HCT116 (cell line): ENCODE measurements around the gene CASTOR1. TPM values are rescaled to one million over a fixed set of nuclear protein-coding genes. Genes with fewer than 3 reads are reported as not detected.

ENCODE experiments used
- ATAC-seq: fragments of 200-7000 bp; cut with Tn5 transposase; 2 replicates; pipeline ENCODE4 v1.9.1; 2020; ENCODE audit warnings: mild to moderate bottlenecking, moderate library complexity
- BruUV-seq: library from RNA; stranded (reverse); fragments of 400-500 nt; replicated peaks from 2 replicates; lab custom pipeline; 2021; lab: Mats Ljungman, UMichigan
- CTCF ChIA-PET: fragments of 300-600 bp; sonication (Branson Sonifier 250); formaldehyde crosslinking; loops from one replicate; lab custom pipeline; 2021; ENCODE audit warnings: antibody characterized with exemption; lab: Charles Lee
- POLR2A ChIA-PET: fragments of 300-600, 350-600 bp; sonication (Branson Sonifier 250); formaldehyde crosslinking; loops from one replicate; lab custom pipeline; 2021; ENCODE audit warnings: antibody characterized with exemption; lab: Charles Lee
- RAD21 ChIA-PET, 2 experiments: fragments of 300-600 bp; sonication (Branson Sonifier 250); formaldehyde crosslinking; loops; one replicate each; lab custom pipeline; 2023; ENCODE audit warnings: low total read pairs in 2 of 2; ENCODE audit not compliant: uncharacterized antibody in 2 of 2, unreplicated experiment in 2 of 2, low non-redundant PET in 1 of 2; lab: Charles Lee
- DNase-seq: peaks from one replicate; pipeline ENCODE4 v3.0.0-alpha.2; 2010; ENCODE audit warnings: low read depth, low spot score
- H2AFZ ChIP-seq: fragments of 200-600 bp; shearing (Covaris generic), sonication (generic); 2 replicates; pipeline ENCODE4 v1.6.1; 2017; ENCODE audit warnings: low read depth, mixed run types, mixed read lengths, antibody characterized with exemption, low read length; ENCODE audit not compliant: poor library complexity, severe bottlenecking
- H3K27ac ChIP-seq: 2 replicates; pipeline ENCODE4 v1.5.1; 2012; ENCODE audit warnings: low read depth, low read length
- H3K27me3 ChIP-seq: fragments of 200-600 bp; sonication (generic); 2 replicates; pipeline ENCODE4 v1.6.1; 2016; ENCODE audit warnings: mixed run types, low read length, mixed read lengths; ENCODE audit not compliant: insufficient read depth
- H3K36me3 ChIP-seq, 2 experiments: fragments of 200-500 bp in 1 of 2; fragments of 200-600 bp in 1 of 2; sonication (Bioruptor generic) in 1 of 2; sonication (generic) in 1 of 2; 2 replicates each; pipeline versions ENCODE4 v1.5.1 to v1.6.1; 2014 to 2016; ENCODE audit warnings: low read length in 2 of 2, inconsistent platforms in 1 of 2, mixed read lengths in 1 of 2, mixed run types in 1 of 2; ENCODE audit not compliant: insufficient read depth in 2 of 2, control insufficient read depth in 1 of 2
- H3K4me1 ChIP-seq, 2 experiments: fragments of 200-600 bp in 1 of 2; sonication (generic) in 1 of 2; 2 replicates each; pipeline versions ENCODE4 v1.5.1 to v1.6.1; 2012 to 2017; ENCODE audit warnings: low read length in 2 of 2, inconsistent platforms in 1 of 2, mild to moderate bottlenecking in 1 of 2, mixed read lengths in 1 of 2, mixed run types in 1 of 2, moderate library complexity in 1 of 2; ENCODE audit not compliant: insufficient read depth in 2 of 2, control insufficient read depth in 1 of 2
- H3K4me2 ChIP-seq: fragments of 200-600 bp; sonication (generic); 2 replicates; pipeline ENCODE4 v1.6.1; 2017; ENCODE audit warnings: mixed run types, low read length, mixed read lengths
- H3K4me3 ChIP-seq, 2 experiments: fragments of 200-600 bp in 1 of 2; sonication (generic) in 1 of 2; replicated peaks in 1 of 2; 2 replicates each; pipeline ENCODE4 v1.5.1; 2011 to 2016; ENCODE audit warnings: low read length in 2 of 2, control low read depth in 1 of 2, low read depth in 1 of 2, mild to moderate bottlenecking in 1 of 2, mixed read lengths in 1 of 2, mixed run types in 1 of 2
- H3K79me2 ChIP-seq: fragments of 200-600 bp; sonication (generic); 2 replicates; pipeline ENCODE4 v1.6.1; 2017; ENCODE audit warnings: mild to moderate bottlenecking, mixed run types, low read length, moderate library complexity, mixed read lengths; ENCODE audit not compliant: insufficient read depth
- H3K9ac ChIP-seq: fragments of 200-600 bp; sonication (generic); 2 replicates; pipeline ENCODE4 v1.6.1; 2016; ENCODE audit warnings: low read length, mixed read lengths
- H3K9me2 ChIP-seq: fragments of 200-600 bp; sonication (generic), shearing (Covaris generic); 2 replicates; pipeline ENCODE4 v1.6.1; 2017; ENCODE audit warnings: mixed run types, mild to moderate bottlenecking, moderate library complexity; ENCODE audit not compliant: insufficient read depth
- H3K9me3 ChIP-seq, 2 experiments: fragments of 200-500 bp in 1 of 2; fragments of 200-600 bp in 1 of 2; sonication (Bioruptor generic) in 1 of 2; sonication (generic) in 1 of 2; 2 replicates each; pipeline ENCODE4 v1.6.1; 2014 to 2017; ENCODE audit warnings: low read length in 2 of 2, mixed read lengths in 2 of 2, inconsistent platforms in 1 of 2, low read depth in 1 of 2, mild to moderate bottlenecking in 1 of 2, mixed run types in 1 of 2, moderate library complexity in 1 of 2; ENCODE audit not compliant: control insufficient read depth in 1 of 2, insufficient read depth in 1 of 2
- H4K20me1 ChIP-seq: fragments of 200-600 bp; sonication (generic), shearing (Covaris generic); 2 replicates; pipeline ENCODE4 v1.6.1; 2017; ENCODE audit warnings: mixed run types, mild to moderate bottlenecking, moderate library complexity; ENCODE audit not compliant: insufficient read depth
- CBX3 ChIP-seq: IDR thresholded peaks from 2 replicates; pipeline ENCODE4 v1.6.1; 2012; ENCODE audit warnings: low read depth
- CEBPB ChIP-seq: IDR thresholded peaks from 2 replicates; pipeline ENCODE4 v1.6.1; 2012; ENCODE audit warnings: low read depth
- EGR1 ChIP-seq: IDR thresholded peaks from 2 replicates; pipeline ENCODE4 v1.6.1; 2012; ENCODE audit warnings: low read depth
- ELF1 ChIP-seq: IDR thresholded peaks from 2 replicates; pipeline ENCODE4 v1.6.1; 2012; ENCODE audit warnings: low read depth, borderline replicate concordance
- EZH2 ChIP-seq: fragments of 200-600 bp; sonication (generic); IDR thresholded peaks from 2 replicates; pipeline ENCODE4 v1.6.1; 2017; ENCODE audit warnings: antibody characterized with exemption, mixed run types
- FOSL1 ChIP-seq: IDR thresholded peaks from 2 replicates; pipeline ENCODE4 v1.6.1; 2012; ENCODE audit warnings: low read depth
- POLR2A ChIP-seq: IDR thresholded peaks from 2 replicates; pipeline ENCODE4 v1.7.0; 2011; ENCODE audit warnings: borderline replicate concordance; ENCODE audit not compliant: insufficient read depth, insufficient read length; ENCODE audit errors: extremely low read depth
- POLR2AphosphoS5 ChIP-seq: IDR thresholded peaks from 2 replicates; pipeline ENCODE4 v1.6.1; 2011; ENCODE audit warnings: mild to moderate bottlenecking, low read depth, low read length, moderate library complexity
- RAD21 ChIP-seq: IDR thresholded peaks from 2 replicates; pipeline ENCODE4 v1.6.1; 2012; ENCODE audit warnings: low read depth, mild to moderate bottlenecking
- SIN3A ChIP-seq: IDR thresholded peaks from 2 replicates; pipeline ENCODE4 v1.6.1; 2012; ENCODE audit warnings: low read depth
- SP1 ChIP-seq: IDR thresholded peaks from 2 replicates; pipeline ENCODE4 v1.6.1; 2012; ENCODE audit warnings: low read depth
- SRF ChIP-seq: IDR thresholded peaks from 2 replicates; pipeline ENCODE4 v1.6.1; 2012; ENCODE audit warnings: low read depth
- TCF7L2 ChIP-seq: IDR thresholded peaks from 2 replicates; pipeline ENCODE4 v1.7.0; 2011; ENCODE audit warnings: borderline replicate concordance, inconsistent platforms; ENCODE audit not compliant: insufficient read depth, insufficient read length; ENCODE audit errors: extremely low read depth
- YY1 ChIP-seq: IDR thresholded peaks from 2 replicates; pipeline ENCODE4 v1.6.1; 2011; ENCODE audit warnings: low read length, low read depth, moderate library complexity, mild to moderate bottlenecking; ENCODE audit not compliant: insufficient replicate concordance; ENCODE audit errors: extremely low read depth
- ZFX ChIP-seq: fragments of 450-650 bp; IDR thresholded peaks from 2 replicates; pipeline ENCODE4 v1.6.1; 2017
- ZNF274 ChIP-seq: fragments of 200-500 bp; sonication (Bioruptor generic); IDR thresholded peaks from 2 replicates; pipeline ENCODE4 v1.6.1; 2014; ENCODE audit warnings: mild to moderate bottlenecking, low read depth, low read length, inconsistent platforms
- intact Hi-C: fragments of 100-400 bp; cut with micrococcal nuclease; formaldehyde crosslinking; loops from 2 replicates; pipeline ENCODE4 v1.10.0; 2022
- total RNA-seq: library from RNA; stranded (reverse); gene quantifications from one replicate; pipeline ENCODE4 v1.2.1, GENCODE V29; 2021; ENCODE audit not compliant: unreplicated experiment
- TF ChIP-seq, protein P1 (sequence below), 3 experiments: fragments of 200-600 bp in 1 of 3; sonication (generic) in 1 of 3; IDR thresholded peaks in 2 of 3; conservative IDR thresholded peaks in 1 of 3; 2 replicates each; pipeline ENCODE4 v1.5.1; 2012 to 2017; ENCODE audit warnings: low read depth in 2 of 3, low read length in 2 of 3, antibody characterized with exemption in 1 of 3, borderline replicate concordance in 1 of 3, control low read depth in 1 of 3, mild to moderate bottlenecking in 1 of 3, mixed read lengths in 1 of 3, mixed run types in 1 of 3, moderate library complexity in 1 of 3; ENCODE audit not compliant: insufficient read depth in 1 of 3
- TF ChIP-seq, protein P2 (sequence below): IDR thresholded peaks from 2 replicates; pipeline ENCODE4 v1.6.1; 2012
- TF ChIP-seq, protein P3 (sequence below): IDR thresholded peaks from 2 replicates; pipeline ENCODE4 v1.6.1; 2011; ENCODE audit warnings: mild to moderate bottlenecking, low read length, moderate library complexity; ENCODE audit not compliant: insufficient replicate concordance; ENCODE audit errors: extremely low read depth
- TF ChIP-seq, protein P4 (sequence below): IDR thresholded peaks from 2 replicates; pipeline ENCODE4 v1.6.1; 2012; ENCODE audit warnings: low read depth

The CASTOR1 gene
- total RNA-seq, 1 experiment from 2014 or later = 6.5 TPM

DNA sequence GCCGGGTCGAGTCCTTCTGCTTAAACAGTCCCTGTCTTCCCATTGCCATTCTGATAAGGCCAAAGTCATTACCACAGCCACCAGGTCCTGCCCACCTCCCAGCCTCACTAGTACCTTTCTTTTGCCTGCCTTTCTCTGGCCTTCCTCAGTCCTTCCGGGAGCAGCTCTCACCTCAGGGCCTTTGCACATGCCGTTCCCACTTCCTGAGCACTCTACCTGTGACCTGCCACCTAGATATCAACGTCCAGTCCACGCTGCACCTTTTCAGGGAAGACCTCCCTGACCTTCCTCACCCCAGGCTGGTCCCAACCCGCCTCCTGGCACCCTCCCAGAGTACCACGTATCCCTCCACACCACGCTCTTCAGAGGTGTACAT lies 14.9 kb downstream of the CASTOR1 start:
- intact Hi-C loops = no loop called here
- Histone ChIP-seq H3K79me2 (no peaks in the 10 kb centered on the region), H3K9ac (no peak overlapping the region), H3K4me2 (no peak overlapping the region), H3K36me3 (no peaks in the 10 kb centered on the region), H3K4me3 (no peak overlapping the region), H4K20me1 (no peaks in the 10 kb centered on the region), H2AFZ (no peak overlapping the region), H3K9me2 (no peaks in the 10 kb centered on the region), H3K27ac (no peak overlapping the region), H3K4me1 (peaks cover 5 to 17% of the 10 kb centered on the region in 2 experiments; a peak in 3 of 4 replicates), H3K9me3 (no peaks in the 10 kb centered on the region), H3K27me3 (no peaks in the 10 kb centered on the region)
- RAD21 ChIA-PET = no interaction called here
- POLR2A ChIA-PET = no interaction called here
- TF ChIP-seq RAD21 (no peak), POLR2A (no peak), SRF (no peak), TCF7L2 (no peak), EGR1 (no peak), POLR2AphosphoS5 (no peak), ZFX (no peak), FOSL1 (no peak), ELF1 (no peak), CBX3 (no peak), CEBPB (no peak), EZH2 (no peak), ZNF274 (no peak), YY1 (no peak), SP1 (no peak), SIN3A (no peak)
- TF ChIP-seq, protein P1, sequence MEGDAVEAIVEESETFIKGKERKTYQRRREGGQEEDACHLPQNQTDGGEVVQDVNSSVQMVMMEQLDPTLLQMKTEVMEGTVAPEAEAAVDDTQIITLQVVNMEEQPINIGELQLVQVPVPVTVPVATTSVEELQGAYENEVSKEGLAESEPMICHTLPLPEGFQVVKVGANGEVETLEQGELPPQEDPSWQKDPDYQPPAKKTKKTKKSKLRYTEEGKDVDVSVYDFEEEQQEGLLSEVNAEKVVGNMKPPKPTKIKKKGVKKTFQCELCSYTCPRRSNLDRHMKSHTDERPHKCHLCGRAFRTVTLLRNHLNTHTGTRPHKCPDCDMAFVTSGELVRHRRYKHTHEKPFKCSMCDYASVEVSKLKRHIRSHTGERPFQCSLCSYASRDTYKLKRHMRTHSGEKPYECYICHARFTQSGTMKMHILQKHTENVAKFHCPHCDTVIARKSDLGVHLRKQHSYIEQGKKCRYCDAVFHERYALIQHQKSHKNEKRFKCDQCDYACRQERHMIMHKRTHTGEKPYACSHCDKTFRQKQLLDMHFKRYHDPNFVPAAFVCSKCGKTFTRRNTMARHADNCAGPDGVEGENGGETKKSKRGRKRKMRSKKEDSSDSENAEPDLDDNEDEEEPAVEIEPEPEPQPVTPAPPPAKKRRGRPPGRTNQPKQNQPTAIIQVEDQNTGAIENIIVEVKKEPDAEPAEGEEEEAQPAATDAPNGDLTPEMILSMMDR (IDR thresholded peaks at IDR 0.05 in 2 of 3, conservative IDR thresholded peaks at IDR 0.05 in 1 of 3; ENCODE audit: borderline replicate concordance in 1 of 3, insufficient read depth in 1 of 3, low read depth in 2 of 3, low read length in 2 of 3) = no peak
- TF ChIP-seq, protein P2, sequence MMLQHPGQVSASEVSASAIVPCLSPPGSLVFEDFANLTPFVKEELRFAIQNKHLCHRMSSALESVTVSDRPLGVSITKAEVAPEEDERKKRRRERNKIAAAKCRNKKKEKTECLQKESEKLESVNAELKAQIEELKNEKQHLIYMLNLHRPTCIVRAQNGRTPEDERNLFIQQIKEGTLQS = no peak
- TF ChIP-seq, protein P3, sequence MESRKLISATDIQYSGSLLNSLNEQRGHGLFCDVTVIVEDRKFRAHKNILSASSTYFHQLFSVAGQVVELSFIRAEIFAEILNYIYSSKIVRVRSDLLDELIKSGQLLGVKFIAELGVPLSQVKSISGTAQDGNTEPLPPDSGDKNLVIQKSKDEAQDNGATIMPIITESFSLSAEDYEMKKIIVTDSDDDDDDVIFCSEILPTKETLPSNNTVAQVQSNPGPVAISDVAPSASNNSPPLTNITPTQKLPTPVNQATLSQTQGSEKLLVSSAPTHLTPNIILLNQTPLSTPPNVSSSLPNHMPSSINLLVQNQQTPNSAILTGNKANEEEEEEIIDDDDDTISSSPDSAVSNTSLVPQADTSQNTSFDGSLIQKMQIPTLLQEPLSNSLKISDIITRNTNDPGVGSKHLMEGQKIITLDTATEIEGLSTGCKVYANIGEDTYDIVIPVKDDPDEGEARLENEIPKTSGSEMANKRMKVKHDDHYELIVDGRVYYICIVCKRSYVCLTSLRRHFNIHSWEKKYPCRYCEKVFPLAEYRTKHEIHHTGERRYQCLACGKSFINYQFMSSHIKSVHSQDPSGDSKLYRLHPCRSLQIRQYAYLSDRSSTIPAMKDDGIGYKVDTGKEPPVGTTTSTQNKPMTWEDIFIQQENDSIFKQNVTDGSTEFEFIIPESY = no peak
- TF ChIP-seq, protein P4, sequence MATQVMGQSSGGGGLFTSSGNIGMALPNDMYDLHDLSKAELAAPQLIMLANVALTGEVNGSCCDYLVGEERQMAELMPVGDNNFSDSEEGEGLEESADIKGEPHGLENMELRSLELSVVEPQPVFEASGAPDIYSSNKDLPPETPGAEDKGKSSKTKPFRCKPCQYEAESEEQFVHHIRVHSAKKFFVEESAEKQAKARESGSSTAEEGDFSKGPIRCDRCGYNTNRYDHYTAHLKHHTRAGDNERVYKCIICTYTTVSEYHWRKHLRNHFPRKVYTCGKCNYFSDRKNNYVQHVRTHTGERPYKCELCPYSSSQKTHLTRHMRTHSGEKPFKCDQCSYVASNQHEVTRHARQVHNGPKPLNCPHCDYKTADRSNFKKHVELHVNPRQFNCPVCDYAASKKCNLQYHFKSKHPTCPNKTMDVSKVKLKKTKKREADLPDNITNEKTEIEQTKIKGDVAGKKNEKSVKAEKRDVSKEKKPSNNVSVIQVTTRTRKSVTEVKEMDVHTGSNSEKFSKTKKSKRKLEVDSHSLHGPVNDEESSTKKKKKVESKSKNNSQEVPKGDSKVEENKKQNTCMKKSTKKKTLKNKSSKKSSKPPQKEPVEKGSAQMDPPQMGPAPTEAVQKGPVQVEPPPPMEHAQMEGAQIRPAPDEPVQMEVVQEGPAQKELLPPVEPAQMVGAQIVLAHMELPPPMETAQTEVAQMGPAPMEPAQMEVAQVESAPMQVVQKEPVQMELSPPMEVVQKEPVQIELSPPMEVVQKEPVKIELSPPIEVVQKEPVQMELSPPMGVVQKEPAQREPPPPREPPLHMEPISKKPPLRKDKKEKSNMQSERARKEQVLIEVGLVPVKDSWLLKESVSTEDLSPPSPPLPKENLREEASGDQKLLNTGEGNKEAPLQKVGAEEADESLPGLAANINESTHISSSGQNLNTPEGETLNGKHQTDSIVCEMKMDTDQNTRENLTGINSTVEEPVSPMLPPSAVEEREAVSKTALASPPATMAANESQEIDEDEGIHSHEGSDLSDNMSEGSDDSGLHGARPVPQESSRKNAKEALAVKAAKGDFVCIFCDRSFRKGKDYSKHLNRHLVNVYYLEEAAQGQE = no peak
- CTCF ChIA-PET = no interaction called here
- ATAC-seq (no peak), DNase-seq (no peak)
- no TSS peak for BruUV-seq
